ENCODE measurements around the gene RSPH1.

RSPH1 gene

GRCh38 chr21:42426876-42427480, 69.0 kb downstream of the RSPH1 start:
- no peak for DNase-seq (ENCODE audit: low read depth)

GRCh38 chr21:42426424-42426823, 69.6 kb downstream of the RSPH1 start:
- DNase-seq (ENCODE audit: low read depth), result no peak

DNA sequence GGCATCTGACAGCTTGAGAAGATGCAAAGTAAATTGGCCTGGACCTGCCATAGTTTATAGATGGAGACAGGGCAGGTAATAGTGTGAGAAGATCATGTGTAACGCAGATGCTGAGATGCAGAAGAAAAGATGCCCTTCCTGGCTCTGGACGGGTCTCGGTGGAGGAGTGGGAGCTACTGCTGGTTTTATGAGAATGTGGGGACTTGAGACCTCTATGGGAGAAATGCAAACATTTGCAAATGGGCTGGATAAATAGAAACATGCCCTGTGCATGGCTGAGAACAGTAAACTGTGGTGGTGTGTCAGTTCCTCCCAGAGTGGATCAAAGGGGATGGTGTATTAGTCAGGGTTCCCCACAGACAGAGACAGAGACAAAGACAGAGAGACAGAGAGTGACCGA, 70.4 kb downstream of the RSPH1 start:
- DNase-seq (ENCODE audit: low read depth), result no peak

- no peak for DNase-seq (ENCODE audit: low read depth)
These were observed 71.0 kb downstream of the RSPH1 start for GRCh38 chr21:42424914-42425541.

DNA sequence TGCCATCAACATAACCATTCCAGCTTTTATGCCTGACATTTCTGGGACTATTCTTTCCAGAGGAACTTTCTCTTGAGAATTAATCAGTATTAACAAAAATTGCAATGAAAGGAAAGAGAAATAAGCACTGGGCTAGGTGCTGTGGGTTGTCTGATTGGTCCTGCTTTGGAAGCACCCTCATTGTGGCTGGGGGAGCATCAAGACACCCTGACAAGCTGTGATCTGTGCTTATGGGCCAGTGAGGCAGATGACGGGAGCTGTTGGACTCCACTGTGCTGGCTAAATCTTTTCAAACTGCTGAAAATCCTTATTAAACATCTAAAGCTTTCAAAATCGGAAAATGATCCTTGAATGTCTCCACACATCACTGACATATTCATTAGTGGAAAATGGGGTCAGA, 72.3 kb downstream of the RSPH1 start:
- no peak for DNase-seq (ENCODE audit: low read depth)

DNA sequence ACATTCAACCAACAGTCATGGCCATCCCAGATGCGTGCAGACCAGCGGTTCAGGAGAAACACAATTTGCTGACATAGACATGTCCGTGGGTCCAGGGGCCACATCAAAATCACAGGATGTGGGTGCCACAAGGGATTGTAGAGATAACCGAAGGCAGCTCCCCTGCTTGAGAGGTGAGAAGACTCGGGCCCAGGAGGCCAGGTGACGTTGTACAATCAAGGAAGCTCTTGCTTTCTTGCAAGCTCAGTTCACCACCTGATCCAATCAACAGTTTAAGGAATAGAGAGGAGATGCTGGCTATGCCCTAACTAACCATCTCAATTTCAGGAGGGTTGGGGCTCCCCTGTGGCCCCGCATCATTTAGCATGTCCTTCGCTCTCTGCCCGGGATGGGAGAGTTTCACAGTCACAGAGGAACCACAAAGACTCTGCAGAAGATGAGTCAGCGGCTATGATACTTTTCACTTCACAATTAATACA, 72.8 kb downstream of the RSPH1 start:
- DNase-seq (ENCODE audit: low read depth), result no peak
